NCI-H2081 (cell line): ENCODE measurements around the gene SEMA3D.
A peak's percentile ranks its signal among the peaks of the same experiment; 100 is the strongest.
"Not testable (repeated sequence)": the region's sequence is repeated elsewhere in the genome, so short reads cannot be mapped to it uniquely, and the experiment has no call there.

Experiments used
- DNase-seq, 2 experiments: peaks; one replicate each; lab custom pipeline; 2025; lab: John Stamatoyannopoulos, UW

SEMA3D gene

DNA sequence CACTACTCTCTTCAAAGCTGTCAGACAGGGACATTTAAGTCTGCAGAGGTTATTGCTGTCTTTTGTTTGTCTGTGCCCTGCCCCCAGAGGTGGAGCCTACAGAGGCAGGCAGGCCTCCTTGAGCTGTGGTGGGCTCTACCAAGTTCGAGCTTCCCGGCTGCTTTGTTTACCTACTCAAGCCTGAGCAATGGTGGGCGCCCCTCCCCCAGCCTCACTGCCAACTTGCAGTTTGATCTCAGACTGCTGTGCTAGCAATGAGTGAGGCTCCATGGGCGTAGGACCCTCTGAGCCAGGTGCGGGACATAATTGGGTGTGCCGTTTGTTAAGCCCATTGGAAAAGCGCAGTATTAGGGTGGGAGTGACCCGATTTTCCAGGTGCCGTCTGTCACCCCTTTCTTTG, 193.9 kb downstream of the SEMA3D start:
- not testable (repeated sequence) for DNase-seq

DNA sequence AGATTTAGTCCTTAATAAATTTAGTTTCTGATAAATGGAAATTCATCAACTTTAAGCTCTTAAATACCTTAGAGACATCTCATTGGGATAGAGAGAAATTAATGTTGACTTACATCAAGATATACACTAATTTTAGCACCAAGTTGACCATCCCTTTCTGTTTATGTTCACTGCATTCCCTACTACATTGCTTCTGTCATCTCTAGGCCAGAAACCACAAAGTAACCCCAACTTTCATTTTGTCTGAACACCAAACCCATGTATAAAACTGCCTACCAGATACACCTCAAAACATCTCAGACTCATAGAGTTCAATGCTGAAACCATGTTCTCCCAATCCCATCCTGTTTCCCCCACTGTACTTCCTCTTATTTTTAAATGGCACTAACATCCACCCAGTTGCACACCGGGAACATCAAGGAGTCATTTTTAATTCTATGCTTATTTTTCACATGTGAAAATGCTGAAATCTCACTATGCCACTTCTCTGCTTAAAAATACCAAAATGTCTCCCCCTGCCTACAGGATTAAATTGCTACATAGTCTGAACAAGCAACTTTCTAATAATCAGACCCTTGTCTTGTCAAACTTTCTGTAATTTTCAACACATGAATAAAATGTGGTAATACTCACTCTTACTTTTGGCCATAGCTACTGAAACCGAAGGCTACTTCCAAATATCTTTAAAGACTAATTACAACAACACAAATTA, 201.6 kb downstream of the SEMA3D start:
- no peak for DNase-seq

DNA sequence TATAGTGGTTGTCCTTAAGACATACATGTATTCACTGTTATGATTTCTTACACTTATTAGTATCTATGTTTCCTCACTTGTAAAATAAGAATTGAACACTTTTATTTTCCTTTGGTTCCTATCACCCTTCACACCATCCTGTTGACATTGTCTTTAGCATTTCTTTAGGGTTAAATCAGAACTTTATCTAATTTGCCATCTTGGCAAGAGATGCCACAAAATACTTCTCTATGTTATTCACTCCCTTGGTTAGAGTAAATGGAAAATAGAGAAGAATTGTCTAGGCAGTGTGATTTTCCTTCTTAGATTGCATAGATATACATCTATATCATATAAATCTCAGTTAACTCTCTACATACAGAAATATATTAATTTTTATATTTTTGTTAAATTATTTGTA, 204.7 kb downstream of the SEMA3D start:
- DNase-seq: no peak

DNA sequence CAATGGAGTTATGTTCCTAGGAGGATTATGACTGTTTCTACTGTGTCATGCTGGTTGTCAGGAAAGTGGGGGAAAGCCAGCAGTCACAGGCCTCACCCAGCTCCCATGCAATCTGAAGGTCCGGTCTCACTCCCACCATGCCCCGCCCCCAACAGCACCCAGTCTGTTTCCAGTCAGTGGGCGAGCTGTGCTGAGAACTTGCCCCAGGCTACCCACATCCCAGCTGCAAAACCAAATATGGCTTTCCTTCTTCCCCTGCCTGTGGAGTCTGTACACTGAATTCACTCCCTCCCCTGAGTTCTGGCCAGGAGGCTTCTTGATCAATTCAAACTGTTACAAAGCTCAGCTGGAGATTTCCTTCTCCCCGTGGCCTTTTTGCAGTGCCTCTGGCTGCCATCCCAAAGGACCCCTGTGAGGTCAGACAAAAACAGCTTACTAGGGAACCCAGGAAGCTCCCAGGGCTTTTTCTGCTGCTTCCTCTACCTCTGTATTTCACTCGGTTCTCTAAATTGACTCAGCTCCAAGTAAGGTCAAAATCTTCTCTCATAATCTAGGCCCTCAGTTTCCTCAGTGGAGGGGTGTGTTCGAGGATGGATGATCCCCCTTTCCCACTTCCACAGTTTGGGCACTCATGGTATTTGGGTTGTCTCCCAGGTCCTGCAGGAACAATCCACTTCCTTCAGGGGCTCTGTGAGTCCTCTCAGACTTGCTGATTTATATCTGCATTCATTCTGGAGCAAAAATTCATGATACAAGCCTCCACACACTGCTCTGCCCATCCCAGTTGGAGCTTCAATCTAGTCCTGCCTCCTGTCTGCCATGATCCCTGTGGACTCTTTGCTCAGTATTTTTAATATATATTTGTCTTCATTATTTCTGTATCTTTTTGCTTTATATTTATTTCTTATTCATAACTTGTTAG, 205.5 kb downstream of the SEMA3D start:
- DNase-seq: peak; percentile 83 to 95

DNA sequence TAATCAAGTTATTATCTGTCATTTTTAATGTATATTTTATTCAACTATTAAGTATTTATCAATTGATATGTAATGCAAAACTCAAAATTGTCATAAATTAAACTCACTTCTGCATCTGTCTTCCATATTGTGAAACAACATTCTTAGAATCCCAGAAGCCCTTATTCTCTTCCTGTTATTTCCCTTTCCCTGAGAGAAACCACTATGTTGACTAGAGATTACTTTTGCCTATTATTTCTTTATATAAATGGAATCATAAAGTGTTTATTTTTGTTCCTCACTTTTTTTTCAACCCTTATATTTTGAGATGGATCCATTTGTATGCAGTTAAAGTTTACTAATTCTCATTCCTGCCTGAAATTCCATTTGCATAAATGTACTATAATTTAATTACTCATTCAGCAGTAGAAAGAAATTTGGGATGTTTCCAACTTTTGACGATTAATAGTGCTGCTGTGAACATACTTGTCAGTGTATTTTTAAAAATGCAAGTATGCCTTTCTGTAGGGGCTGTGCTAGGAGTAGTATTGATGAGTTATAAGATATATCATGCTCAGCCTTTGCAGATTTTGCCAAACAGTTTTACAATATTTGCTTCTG, 211.2 kb downstream of the SEMA3D start:
- DNase-seq: no peak

DNA sequence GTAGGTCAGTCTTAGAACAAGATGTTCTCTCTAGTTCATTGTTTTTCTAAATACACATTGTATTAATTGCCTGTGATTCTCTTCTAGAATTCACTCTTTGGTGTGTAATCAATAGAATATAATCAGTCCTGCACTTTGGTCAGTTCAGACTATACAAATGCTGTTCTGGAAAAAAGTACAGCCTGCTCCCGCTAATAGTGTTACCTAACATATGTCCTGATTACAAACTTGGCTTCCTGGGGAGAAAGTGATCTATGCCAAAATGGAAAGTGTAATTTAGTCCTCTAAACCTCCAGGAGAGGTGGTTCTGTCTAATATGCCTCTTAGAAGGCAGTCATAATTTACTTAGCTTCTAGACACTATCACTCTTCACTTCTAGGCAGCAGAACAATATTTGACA, 215.5 kb downstream of the SEMA3D start:
- DNase-seq: peak in 1 of 2 experiments; percentile 47

DNA sequence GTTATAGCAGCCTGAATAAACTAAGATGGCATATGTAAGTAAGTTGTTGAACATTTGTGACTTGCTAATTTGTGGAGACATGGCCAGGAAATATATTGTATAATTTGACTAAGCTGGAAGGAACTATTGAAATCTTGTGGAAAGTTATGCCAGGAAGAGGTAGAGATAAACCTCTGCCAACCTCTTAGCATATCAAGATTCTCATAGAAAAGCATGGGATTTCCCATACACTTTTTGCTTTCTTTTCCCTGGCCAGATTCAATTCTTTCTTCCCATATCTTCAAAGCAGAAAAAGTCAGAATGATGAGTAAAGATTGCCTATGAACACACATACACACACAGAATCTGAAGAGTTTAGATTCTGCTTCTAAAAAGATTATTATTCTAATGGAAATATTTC, 216.2 kb downstream of the SEMA3D start:
- no peak for DNase-seq

DNA sequence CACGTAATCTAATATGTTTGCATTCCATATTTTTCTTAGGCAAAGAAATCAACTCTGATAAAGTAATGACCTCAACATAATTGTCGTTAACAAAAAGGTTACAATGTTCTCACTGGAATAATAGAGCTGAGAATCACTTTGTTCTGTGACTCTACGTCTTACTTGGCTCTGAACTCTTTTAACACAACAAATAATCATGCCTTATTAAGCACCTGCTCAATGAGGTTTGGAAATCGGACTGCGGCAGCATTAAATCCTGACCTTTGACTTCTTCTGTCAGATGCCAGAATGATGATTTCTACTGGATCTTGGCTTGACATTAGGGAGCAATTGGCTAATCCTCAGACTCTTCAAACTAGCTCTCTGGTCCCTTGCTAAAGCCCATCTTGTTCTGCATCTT, 233.6 kb downstream of the SEMA3D start:
- DNase-seq: no peak

DNA sequence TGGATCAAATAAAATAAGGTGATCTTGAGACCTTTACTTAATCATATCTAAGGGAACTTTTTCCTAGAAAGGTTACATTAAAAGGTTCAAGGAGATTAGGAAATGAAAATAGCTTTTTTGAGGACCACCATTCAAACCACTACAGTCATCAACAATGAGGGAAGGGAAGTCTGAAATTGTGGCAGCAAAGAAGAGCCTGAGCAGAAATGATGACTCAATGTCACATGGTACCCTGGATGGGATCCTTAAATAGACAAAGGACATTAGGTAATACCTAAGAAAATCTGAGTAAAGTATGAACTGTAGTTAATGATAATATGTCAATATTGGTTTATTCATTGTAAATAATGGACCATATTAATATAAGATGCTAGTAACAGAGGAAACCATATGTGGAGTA, 236.0 kb downstream of the SEMA3D start:
- no peak for DNase-seq

DNA sequence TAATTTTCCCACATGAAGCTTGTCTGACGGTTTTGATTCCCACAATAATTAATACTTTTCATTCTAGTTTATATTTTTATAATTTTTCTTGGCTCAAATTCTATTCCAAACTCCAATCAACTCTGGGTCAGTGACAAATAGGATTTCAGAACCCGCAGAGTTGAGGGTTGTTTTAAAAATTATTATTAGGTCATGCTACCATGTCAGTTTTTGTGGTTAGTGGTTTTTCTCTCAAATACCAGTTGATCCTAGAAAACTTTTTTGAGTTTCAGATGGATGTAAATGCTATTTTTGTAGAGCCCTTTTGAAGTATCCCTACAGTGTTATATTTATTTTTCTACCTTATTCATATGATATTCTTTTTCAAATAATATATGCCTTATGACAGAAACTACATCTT, 237.4 kb downstream of the SEMA3D start:
- DNase-seq: no peak

DNA sequence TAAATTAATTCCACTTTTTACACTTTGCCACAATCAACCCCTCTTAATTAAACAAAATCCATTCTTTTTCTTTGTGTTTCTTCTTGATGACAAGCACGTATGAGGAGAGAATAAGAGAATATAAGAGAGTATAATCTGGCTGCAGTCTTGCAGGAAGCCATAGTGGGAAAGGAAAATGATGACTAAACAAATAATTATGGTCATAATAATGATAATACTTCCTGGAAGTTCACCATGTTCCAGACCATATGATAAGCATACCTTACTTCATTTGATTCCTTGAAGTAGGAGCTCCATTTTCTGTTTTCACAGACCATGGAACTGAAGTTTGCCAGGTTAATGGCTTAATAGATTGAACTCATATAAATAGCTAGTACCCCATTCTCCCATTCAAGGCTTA, 237.8 kb downstream of the SEMA3D start:
- no peak for DNase-seq

DNA sequence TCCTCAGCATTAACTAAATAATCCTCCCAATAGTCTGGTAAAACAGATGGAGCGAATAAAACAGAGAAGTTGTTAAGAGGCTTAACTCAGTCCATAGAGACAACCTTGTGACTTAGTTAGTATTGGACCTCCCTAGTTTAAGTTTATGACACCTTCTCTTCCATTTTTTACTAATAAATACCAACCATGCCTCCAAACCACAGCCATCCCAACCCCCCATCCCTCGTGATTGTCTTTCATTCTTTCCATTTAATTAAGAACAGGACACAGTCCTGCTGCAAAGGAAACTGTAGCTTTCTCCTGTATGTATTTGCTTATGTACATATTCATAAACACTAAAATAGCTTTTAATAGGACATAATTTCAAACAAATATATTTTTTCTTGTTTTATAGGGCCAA, 238.2 kb downstream of the SEMA3D start:
- no peak for DNase-seq

DNA sequence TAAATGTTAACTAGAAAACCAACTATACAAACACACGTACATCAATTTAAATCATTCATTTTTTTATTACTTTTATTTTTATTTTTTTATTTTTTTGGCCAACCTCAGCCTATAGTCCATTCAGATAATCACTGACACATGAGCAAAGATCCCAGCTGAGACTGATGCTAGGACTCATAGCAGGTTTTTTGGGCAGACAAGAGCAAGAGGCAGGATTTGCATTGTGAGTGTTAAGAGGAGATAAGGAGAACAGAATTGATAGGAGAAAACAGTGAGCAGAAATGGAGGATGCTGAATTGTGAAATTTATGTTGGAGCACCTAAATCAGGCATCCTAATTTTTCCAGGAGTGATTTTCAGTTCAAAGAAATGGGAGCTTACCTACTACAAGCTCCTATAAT, 240.3 kb downstream of the SEMA3D start:
- no peak for DNase-seq
